Prostate gland (tissue), 2 donors: ENCODE measurements around the gene CD40. TPM values are rescaled to one million over a fixed set of nuclear protein-coding genes. Genes with fewer than 3 reads are reported as not detected.

Experiments
- DNase-seq: peaks from one replicate; pipeline ENCODE4 v3.0.0-alpha.2; 2019; ENCODE audit warnings: low spot score
- H3K27ac ChIP-seq, 2 donors: fragments of 200-600 bp; sonication (generic); 2 replicates each; pipeline ENCODE4 v1.5.1; 2017 to 2019
- H3K27me3 ChIP-seq: fragments of 200-600 bp; sonication (generic); replicated peaks from 2 replicates; pipeline ENCODE4 v1.5.1; 2019; ENCODE audit not compliant: insufficient read depth
- H3K36me3 ChIP-seq, 2 donors: fragments of 200-600 bp; sonication (generic); 1 replicate in 1 of 2; 2 replicates in 1 of 2; pipeline versions ENCODE4 v1.5.1 to v1.8.1; 2017 to 2019
- H3K4me1 ChIP-seq: fragments of 200-600 bp; sonication (generic); replicated peaks from 2 replicates; pipeline ENCODE4 v1.5.1; 2019
- H3K4me3 ChIP-seq, 2 donors: fragments of 200-600 bp; sonication (generic); 2 replicates each; pipeline ENCODE4 v1.5.1; 2017 to 2019
- H3K9me3 ChIP-seq: fragments of 200-600 bp; sonication (generic); 2 replicates; pipeline ENCODE4 v1.5.1; 2017
- POLR2A ChIP-seq: fragments of 450-650 bp; IDR thresholded peaks from one replicate; pipeline ENCODE4 v1.6.1; 2016; ENCODE audit warnings: antibody characterized with exemption, mild to moderate bottlenecking
- POLR2AphosphoS5 ChIP-seq: sonication (generic); formaldehyde crosslinking; IDR thresholded peaks from one replicate; pipeline ENCODE4 v1.6.1; 2017; ENCODE audit warnings: antibody characterized with exemption
- WGBS: methylation state at CpG from one replicate; pipeline ENCODE4 v1.1.5; 2018; 5-methylcytosine and 5-hydroxymethylcytosine counted together
- intact Hi-C: fragments of 100-400 bp; cut with DNase I; formaldehyde crosslinking; loops from one replicate; pipeline ENCODE4 v1.14.2; 2022
- total RNA-seq, 2 donors: library from RNA; depleted of rRNA; stranded (reverse); fragments of >200 nt; gene quantifications; one replicate each; pipeline ENCODE4 v1.1.0, GENCODE V29; 2016
- TF ChIP-seq, protein P1 (sequence below), 4 experiments: fragments of 200-600 bp in 2 of 4; fragments of 450-650 bp in 2 of 4; sonication (generic) in 2 of 4; IDR thresholded peaks; 1 replicate in 3 of 4; 2 replicates in 1 of 4; pipeline ENCODE4 v1.5.1; 2016 to 2019; ENCODE audit warnings: antibody characterized with exemption in 4 of 4, mild to moderate bottlenecking in 2 of 4, moderate library complexity in 2 of 4

CD40 gene
- total RNA-seq, 2 donors from 2014 or later: 16.9 to 27.1 TPM

- no peaks in the 10 kb centered on the region for H3K4me1 ChIP-seq
These were observed 3.2 kb downstream of the CD40 start for GRCh38 chr20:46121184-46121930.

DNA sequence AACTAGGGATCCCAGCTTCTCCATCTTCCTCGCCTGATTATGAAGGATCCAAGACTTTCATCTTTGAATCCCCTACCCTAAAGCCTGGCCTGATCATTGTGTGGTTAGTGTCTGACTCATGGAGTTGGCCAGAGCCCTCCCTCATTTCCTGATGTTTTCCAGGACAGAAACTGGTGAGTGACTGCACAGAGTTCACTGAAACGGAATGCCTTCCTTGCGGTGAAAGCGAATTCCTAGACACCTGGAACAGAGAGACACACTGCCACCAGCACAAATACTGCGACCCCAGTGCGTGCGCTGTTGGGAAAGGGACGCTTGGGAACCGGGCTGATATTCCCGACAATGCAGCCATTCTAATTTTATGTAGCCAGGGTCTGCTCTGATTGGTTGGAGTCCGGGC lies 4.0 kb downstream of the CD40 start:
- Histone ChIP-seq H3K27me3 (no peaks in the 10 kb centered on the region), H3K36me3 (peaks cover 4 to 5% of the 10 kb centered on the region in 2 donors), H3K27ac (no peak overlapping the region), H3K4me1 (no peaks in the 10 kb centered on the region), H3K4me3 (no peak overlapping the region), H3K9me3 (no peaks in the 10 kb centered on the region)
- WGBS: 68% methylated on average over 11 of the region's 11 CpGs
- intact Hi-C loops: no loop called here
- DNase-seq: no peak
- no peak for TF ChIP-seq POLR2AphosphoS5
- TF ChIP-seq POLR2A: no peak
- TF ChIP-seq, protein P1, sequence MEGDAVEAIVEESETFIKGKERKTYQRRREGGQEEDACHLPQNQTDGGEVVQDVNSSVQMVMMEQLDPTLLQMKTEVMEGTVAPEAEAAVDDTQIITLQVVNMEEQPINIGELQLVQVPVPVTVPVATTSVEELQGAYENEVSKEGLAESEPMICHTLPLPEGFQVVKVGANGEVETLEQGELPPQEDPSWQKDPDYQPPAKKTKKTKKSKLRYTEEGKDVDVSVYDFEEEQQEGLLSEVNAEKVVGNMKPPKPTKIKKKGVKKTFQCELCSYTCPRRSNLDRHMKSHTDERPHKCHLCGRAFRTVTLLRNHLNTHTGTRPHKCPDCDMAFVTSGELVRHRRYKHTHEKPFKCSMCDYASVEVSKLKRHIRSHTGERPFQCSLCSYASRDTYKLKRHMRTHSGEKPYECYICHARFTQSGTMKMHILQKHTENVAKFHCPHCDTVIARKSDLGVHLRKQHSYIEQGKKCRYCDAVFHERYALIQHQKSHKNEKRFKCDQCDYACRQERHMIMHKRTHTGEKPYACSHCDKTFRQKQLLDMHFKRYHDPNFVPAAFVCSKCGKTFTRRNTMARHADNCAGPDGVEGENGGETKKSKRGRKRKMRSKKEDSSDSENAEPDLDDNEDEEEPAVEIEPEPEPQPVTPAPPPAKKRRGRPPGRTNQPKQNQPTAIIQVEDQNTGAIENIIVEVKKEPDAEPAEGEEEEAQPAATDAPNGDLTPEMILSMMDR (IDR thresholded peaks at IDR 0.05): no peak

More at GRCh38 chr20:46121184-46121930, 3.2 kb downstream of the CD40 start:
- DNase-seq: no peak
- intact Hi-C loops: no loop called here
- no peaks in the 10 kb centered on the region for H3K27me3 ChIP-seq
- H3K4me3 ChIP-seq: no peak overlapping the region
- peaks cover 4 to 5% of the 10 kb centered on the region in 2 donors for H3K36me3 ChIP-seq
- TF ChIP-seq, protein P1 (IDR thresholded peaks at IDR 0.05): no peak
- TF ChIP-seq POLR2AphosphoS5 (no peak), POLR2A (no peak)
- 39% methylated on average over 2 of the region's 2 CpGs for WGBS
- no peaks in the 10 kb centered on the region for H3K9me3 ChIP-seq
- no peak overlapping the region for H3K27ac ChIP-seq

GRCh38 chr20:46122516-46123481 lies 4.7 kb downstream of the CD40 start:
- Histone ChIP-seq H3K27me3 (no peaks in the 10 kb centered on the region), H3K36me3 (peaks cover 4 to 5% of the 10 kb centered on the region in 2 donors), H3K9me3 (no peaks in the 10 kb centered on the region), H3K4me3 (no peak overlapping the region), H3K4me1 (no peaks in the 10 kb centered on the region), H3K27ac (no peak overlapping the region)
- intact Hi-C loops: no loop called here
- no peak for TF ChIP-seq POLR2A
- TF ChIP-seq POLR2AphosphoS5: no peak
- no peak for DNase-seq
- 87% methylated on average over 15 of the region's 15 CpGs for WGBS

DNA sequence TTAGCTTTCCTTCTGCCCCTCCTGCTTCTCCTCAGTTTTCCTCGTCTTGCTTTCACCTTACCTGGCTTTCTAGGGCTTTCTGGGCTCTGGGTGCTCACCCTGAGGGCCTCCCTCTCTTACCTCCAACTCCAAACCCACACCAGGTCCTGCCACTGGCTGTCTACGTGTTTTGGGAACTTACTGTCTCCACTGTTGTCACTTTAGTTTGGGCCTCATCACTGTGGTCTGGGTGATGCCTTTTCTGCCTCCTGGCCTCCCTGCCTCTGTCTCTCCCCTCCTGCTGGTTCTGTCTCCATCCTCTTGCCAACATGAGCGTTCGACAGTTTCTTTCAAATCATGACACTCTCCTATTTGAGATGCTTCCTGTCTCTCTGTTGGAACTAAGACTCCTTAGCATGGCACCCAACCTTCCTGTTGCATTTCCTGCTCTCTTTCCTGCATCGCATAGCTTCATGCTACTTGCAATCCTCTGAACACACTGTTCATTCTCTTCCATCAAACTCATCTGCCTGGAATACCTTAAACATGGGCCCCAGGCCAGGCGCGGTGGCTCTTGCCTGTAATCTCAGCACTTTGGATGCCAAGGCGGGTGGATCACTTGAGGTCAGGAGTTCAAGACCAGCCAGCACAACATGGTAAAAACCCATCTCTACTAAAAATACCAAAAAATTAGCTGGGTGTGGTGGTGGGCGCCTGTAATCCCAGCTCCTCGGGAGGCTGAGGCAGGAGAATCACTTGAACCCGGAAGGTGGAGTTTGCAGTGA lies 5.5 kb downstream of the CD40 start:
- Histone ChIP-seq H3K36me3 (peaks cover 4 to 5% of the 10 kb centered on the region in 2 donors), H3K4me3 (no peak overlapping the region), H3K27ac (no peak overlapping the region), H3K27me3 (no peaks in the 10 kb centered on the region), H3K4me1 (no peaks in the 10 kb centered on the region), H3K9me3 (no peaks in the 10 kb centered on the region)
- DNase-seq: no peak
- no peak for TF ChIP-seq POLR2AphosphoS5
- TF ChIP-seq, protein P1 (IDR thresholded peaks at IDR 0.05): no peak
- no peak for TF ChIP-seq POLR2A
- WGBS: 89% methylated on average over 11 of the region's 11 CpGs
- intact Hi-C loops: no loop called here
